GM12878 (cell line): ENCODE data around the gene YBX2. TPM values are rescaled to one million over a fixed set of nuclear protein-coding genes. Genes with fewer than 3 reads are reported as not detected.

ENCODE experiments used
- ATAC-seq: fragments of 200-7000 bp; cut with Tn5 transposase; 3 replicates; pipeline ENCODE4 v1.9.1; 2020; ENCODE audit warnings: mild to moderate bottlenecking, moderate library complexity
- BruUV-seq: library from RNA; stranded (reverse); fragments of 400-500 nt; replicated peaks from 2 replicates; lab custom pipeline; 2021; lab: Mats Ljungman, UMichigan
- CTCF ChIA-PET: fragments of 300-600 bp; sonication (Branson Sonifier 250); formaldehyde crosslinking; extraction: SDS; loops from one replicate; lab custom pipeline; 2021; ENCODE audit warnings: inconsistent platforms; lab: Yijun Ruan, JAX
- POLR2A ChIA-PET: fragments of 350-600 bp; formaldehyde crosslinking; extraction: SDS; loops from one replicate; lab custom pipeline; 2021; ENCODE audit warnings: inconsistent platforms; lab: Charles Lee
- RAD21 ChIA-PET: fragments of 300-600 bp; sonication (Branson Sonifier 250); formaldehyde crosslinking; loops from one replicate; lab custom pipeline; 2023; ENCODE audit warnings: antibody characterized with exemption; ENCODE audit not compliant: unreplicated experiment; lab: Charles Lee
- SMC1A ChIA-PET: fragments of 300-600 bp; sonication (Branson Sonifier 250); formaldehyde crosslinking; loops from one replicate; lab custom pipeline; 2023; ENCODE audit not compliant: unreplicated experiment, uncharacterized antibody; lab: Charles Lee
- DNase-seq: peaks from one replicate; pipeline ENCODE4 v3.0.0-alpha.2; 2011; ENCODE audit warnings: low read depth, low spot score
- FAIRE-seq: peaks from 3 replicates; lab custom pipeline; 2011; peaks lifted over from hg19 to GRCh38; lab: Jason Lieb, UNC
- H2AFZ ChIP-seq: 2 replicates; pipeline ENCODE4 v1.6.0; 2011; ENCODE audit warnings: low read depth, low read length, control low read depth; ENCODE audit not compliant: control insufficient read depth
- H3K27ac ChIP-seq: 2 replicates; pipeline ENCODE4 v1.5.1; 2011; ENCODE audit warnings: control low read depth; ENCODE audit not compliant: control insufficient read depth, insufficient read depth
- H3K27me3 ChIP-seq, 2 experiments: replicated peaks in 1 of 2; 2 replicates each; pipeline versions ENCODE4 v1.6.0 to v1.6.1; 2011; ENCODE audit warnings: low read length in 1 of 2; ENCODE audit not compliant: control insufficient read depth in 2 of 2, insufficient read depth in 2 of 2
- H3K36me3 ChIP-seq, 2 experiments: 2 replicates each; pipeline ENCODE4 v1.5.1; 2011; ENCODE audit warnings: low read length in 1 of 2; ENCODE audit not compliant: control insufficient read depth in 2 of 2, insufficient read depth in 2 of 2
- H3K4me1 ChIP-seq: 2 replicates; pipeline ENCODE4 v1.6.1; 2011; ENCODE audit warnings: mild to moderate bottlenecking, low read length, moderate library complexity, mixed read lengths; ENCODE audit not compliant: control insufficient read depth, insufficient read depth
- H3K4me2 ChIP-seq: 2 replicates; pipeline ENCODE4 v1.6.0; 2011; ENCODE audit warnings: control low read depth; ENCODE audit not compliant: control insufficient read depth, insufficient read depth
- H3K4me3 ChIP-seq: fragments of 200-600 bp; sonication (generic); 2 replicates; pipeline ENCODE4 v1.5.1; 2016
- H3K79me2 ChIP-seq: 2 replicates; pipeline ENCODE4 v1.6.0; 2011; ENCODE audit warnings: low read length; ENCODE audit not compliant: control insufficient read depth, insufficient read depth
- H3K9ac ChIP-seq: 2 replicates; pipeline ENCODE4 v1.8.0; 2011; ENCODE audit warnings: low read length, control low read depth, mixed read lengths; ENCODE audit not compliant: control insufficient read depth, insufficient read depth
- H3K9me3 ChIP-seq: replicated peaks from 3 replicates; pipeline ENCODE4 v1.5.1; 2011; ENCODE audit warnings: mild to moderate bottlenecking, low read length; ENCODE audit not compliant: control insufficient read depth, insufficient read depth
- H4K20me1 ChIP-seq: 2 replicates; pipeline ENCODE4 v1.6.0; 2011; ENCODE audit not compliant: control insufficient read depth, insufficient read depth
- MYC ChIP-seq: IDR thresholded peaks from 2 replicates; pipeline ENCODE4 v1.6.1; 2011; ENCODE audit warnings: mild to moderate bottlenecking, low read length, moderate library complexity, inconsistent platforms; ENCODE audit not compliant: insufficient read depth, insufficient replicate concordance, insufficient read length, severe bottlenecking
- PAX8 ChIP-seq: fragments of 450-650 bp; IDR thresholded peaks from 2 replicates; pipeline ENCODE4 v1.6.1; 2017; ENCODE audit warnings: mild to moderate bottlenecking, moderate library complexity
- POLR2A ChIP-seq: IDR thresholded peaks from 2 replicates; pipeline ENCODE4 v1.6.1; 2011; ENCODE audit warnings: low read depth, mild to moderate bottlenecking, low read length
- RFX5 ChIP-seq: IDR thresholded peaks from 2 replicates; pipeline ENCODE4 v1.6.1; 2011; ENCODE audit warnings: low read depth, low read length, improper control_type of control experiment
- TCF3 ChIP-seq: IDR thresholded peaks from 2 replicates; pipeline ENCODE4 v1.6.1; 2012; ENCODE audit warnings: low read depth, mild to moderate bottlenecking, low read length, borderline replicate concordance; ENCODE audit not compliant: insufficient read depth
- ZZZ3 ChIP-seq: IDR thresholded peaks from 2 replicates; pipeline ENCODE4 v1.6.1; 2011; ENCODE audit warnings: low read depth; ENCODE audit not compliant: control insufficient read depth, insufficient read length
- WGBS: methylation state at CpG from one replicate; pipeline ENCODE4 v1.1.6; 2016; ENCODE audit warnings: low lambda C conversion rate; ENCODE audit not compliant: insufficient replicate concordance, insufficient coverage; ENCODE audit errors: missing lambda C conversion rate; 5-methylcytosine and 5-hydroxymethylcytosine counted together
- in situ Hi-C: fragments of 300-500 bp; cut with MboI; formaldehyde crosslinking; loops from 9 replicates; pipeline ENCODE4 v1.14.3; 2018; ENCODE audit warnings: mixed read lengths
- intact Hi-C: fragments of 100-400 bp; cut with micrococcal nuclease; formaldehyde crosslinking; loops from one replicate; pipeline ENCODE4 v1.14.2; 2022; ENCODE audit not compliant: unreplicated experiment
- polyA plus RNA-seq, 11 experiments: library from polyadenylated mRNA; depleted of rRNA in 4 of 11; unstranded in 6 of 11; stranded (reverse) in 5 of 11; fragments of >200 nt; fragmentation: Nextera tagmentation in 4 of 11; fragmentation: Illumina TruSeq in 1 of 11; extraction: Ambion mirVana in 4 of 11; extraction: Trizol in 1 of 11; gene quantifications; 1 replicate in 1 of 11; 2 replicates in 10 of 11; pipeline versions ENCODE4 v1.2.1 to v1.2.3, GENCODE V29; 2011 to 2016; ENCODE audit warnings: inconsistent platforms in 2 of 11, missing spikeins in 2 of 11, low read depth in 1 of 11
- total RNA-seq, 4 experiments: library from RNA; depleted of rRNA in 3 of 4; stranded (reverse); fragments of >200 nt in 3 of 4; fragmentation: Illumina TruSeq in 1 of 4; extraction: Trizol in 1 of 4; gene quantifications; 2 replicates each; pipeline versions ENCODE4 v1.2.1 to v1.2.3, GENCODE V29; 2013 to 2021
- TF ChIP-seq, protein P1 (sequence below): fragments of 450-650 bp; conservative IDR thresholded peaks from 2 replicates; pipeline ENCODE4 v1.6.1; 2017; ENCODE audit warnings: mild to moderate bottlenecking, moderate library complexity
- TF ChIP-seq, protein P2 (sequence below): IDR thresholded peaks from 2 replicates; pipeline ENCODE4 v1.6.1; 2011; ENCODE audit warnings: low read depth, low read length, improper control_type of control experiment, borderline replicate concordance
- TF ChIP-seq, protein P3 (sequence below), 3 experiments: IDR thresholded peaks in 2 of 3; conservative IDR thresholded peaks in 1 of 3; 2 replicates each; pipeline ENCODE4 v1.5.1; 2011; ENCODE audit warnings: low read depth in 3 of 3, low read length in 3 of 3, mild to moderate bottlenecking in 3 of 3, control low read depth in 2 of 3, moderate library complexity in 2 of 3, inconsistent platforms in 1 of 3, mixed read lengths in 1 of 3; ENCODE audit not compliant: control insufficient read depth in 2 of 3, insufficient read depth in 1 of 3; ENCODE audit errors: extremely low read depth in 1 of 3
- TF ChIP-seq, protein P4 (sequence below): IDR thresholded peaks from 2 replicates; pipeline ENCODE4 v1.6.1; 2012; ENCODE audit warnings: low read length, inconsistent platforms

Gene YBX2
- total and polyA plus RNA-seq, 10 of the 15 experiments (the other 5 are each of a cell fraction or from before 2014, with no cell fraction given) = not detected

DNA sequence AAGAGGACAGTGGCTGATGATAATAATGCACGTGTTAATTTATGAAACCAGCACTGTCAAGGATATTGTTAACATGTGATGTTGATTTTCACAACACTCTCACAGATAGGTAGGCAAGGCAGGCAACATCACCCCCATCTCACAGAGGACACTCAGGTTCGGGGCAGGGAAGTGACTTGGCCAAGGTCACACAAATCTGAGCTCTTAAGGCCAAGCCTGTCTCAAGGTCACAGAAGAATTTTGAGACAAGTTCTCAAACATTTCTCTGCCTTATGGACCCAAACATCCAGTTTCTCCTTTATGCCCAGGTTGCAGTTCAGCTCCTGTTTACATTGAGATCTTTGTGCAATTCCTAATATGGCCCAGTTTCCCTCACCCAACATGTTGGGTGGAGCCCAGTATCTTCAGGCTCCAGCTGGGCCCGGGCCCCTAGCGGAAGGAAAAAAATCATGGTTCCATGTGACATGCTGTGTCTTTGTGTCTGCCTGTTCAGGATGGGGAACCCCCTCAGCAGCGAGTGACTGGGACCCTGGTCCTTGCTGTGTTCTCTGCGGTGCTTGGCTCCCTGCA lies 11.6 kb downstream of the YBX2 start (continued):
- TF ChIP-seq, protein P1, sequence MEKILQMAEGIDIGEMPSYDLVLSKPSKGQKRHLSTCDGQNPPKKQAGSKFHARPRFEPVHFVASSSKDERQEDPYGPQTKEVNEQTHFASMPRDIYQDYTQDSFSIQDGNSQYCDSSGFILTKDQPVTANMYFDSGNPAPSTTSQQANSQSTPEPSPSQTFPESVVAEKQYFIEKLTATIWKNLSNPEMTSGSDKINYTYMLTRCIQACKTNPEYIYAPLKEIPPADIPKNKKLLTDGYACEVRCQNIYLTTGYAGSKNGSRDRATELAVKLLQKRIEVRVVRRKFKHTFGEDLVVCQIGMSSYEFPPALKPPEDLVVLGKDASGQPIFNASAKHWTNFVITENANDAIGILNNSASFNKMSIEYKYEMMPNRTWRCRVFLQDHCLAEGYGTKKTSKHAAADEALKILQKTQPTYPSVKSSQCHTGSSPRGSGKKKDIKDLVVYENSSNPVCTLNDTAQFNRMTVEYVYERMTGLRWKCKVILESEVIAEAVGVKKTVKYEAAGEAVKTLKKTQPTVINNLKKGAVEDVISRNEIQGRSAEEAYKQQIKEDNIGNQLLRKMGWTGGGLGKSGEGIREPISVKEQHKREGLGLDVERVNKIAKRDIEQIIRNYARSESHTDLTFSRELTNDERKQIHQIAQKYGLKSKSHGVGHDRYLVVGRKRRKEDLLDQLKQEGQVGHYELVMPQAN = no peak

DNA sequence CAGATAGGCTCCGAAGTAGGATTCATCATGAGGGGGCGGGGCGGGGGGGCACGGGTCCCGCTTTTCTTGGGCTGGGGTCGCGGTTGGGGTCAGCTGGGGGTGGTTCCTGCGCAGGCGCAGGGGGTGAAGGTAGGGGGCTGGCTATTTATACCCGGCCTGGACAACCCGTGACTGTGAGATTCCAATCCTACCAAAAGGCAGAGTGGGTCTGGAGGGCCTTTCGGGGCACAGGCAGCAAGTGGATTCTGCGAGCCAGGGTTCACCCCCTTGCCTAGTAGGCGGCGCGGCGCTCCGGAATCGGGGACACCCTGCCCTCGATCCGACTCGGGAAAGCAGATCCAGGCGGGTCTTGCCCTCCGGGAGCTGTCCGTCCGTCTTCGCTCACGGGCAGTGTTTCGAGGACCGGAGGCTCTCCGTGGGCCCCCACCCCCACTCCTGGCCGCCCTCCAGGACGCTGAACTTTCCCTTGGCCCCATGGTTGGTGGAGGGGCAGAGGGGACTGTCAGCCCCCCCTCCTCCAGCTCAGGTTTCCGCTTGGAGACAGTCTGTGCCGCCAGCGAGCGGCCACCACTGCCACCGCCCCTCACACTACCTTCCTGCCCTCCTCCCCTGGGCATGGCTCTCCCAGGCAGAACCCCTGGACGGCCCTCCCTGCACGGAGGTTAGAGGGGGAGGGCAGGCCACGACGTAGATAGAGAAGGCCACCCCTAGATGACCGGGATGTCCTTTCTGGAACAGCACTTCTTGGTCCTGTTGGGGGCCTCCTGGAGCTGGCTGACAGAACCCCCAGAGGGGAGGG lies 12.3 kb downstream of the YBX2 start:
- TF ChIP-seq MYC = no peak
- TF ChIP-seq, protein P2, sequence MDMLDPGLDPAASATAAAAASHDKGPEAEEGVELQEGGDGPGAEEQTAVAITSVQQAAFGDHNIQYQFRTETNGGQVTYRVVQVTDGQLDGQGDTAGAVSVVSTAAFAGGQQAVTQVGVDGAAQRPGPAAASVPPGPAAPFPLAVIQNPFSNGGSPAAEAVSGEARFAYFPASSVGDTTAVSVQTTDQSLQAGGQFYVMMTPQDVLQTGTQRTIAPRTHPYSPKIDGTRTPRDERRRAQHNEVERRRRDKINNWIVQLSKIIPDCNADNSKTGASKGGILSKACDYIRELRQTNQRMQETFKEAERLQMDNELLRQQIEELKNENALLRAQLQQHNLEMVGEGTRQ = no peak
- TF ChIP-seq RFX5 = no peak
- TF ChIP-seq PAX8 = no peak
- no peak for TF ChIP-seq POLR2A
- TF ChIP-seq, protein P3, sequence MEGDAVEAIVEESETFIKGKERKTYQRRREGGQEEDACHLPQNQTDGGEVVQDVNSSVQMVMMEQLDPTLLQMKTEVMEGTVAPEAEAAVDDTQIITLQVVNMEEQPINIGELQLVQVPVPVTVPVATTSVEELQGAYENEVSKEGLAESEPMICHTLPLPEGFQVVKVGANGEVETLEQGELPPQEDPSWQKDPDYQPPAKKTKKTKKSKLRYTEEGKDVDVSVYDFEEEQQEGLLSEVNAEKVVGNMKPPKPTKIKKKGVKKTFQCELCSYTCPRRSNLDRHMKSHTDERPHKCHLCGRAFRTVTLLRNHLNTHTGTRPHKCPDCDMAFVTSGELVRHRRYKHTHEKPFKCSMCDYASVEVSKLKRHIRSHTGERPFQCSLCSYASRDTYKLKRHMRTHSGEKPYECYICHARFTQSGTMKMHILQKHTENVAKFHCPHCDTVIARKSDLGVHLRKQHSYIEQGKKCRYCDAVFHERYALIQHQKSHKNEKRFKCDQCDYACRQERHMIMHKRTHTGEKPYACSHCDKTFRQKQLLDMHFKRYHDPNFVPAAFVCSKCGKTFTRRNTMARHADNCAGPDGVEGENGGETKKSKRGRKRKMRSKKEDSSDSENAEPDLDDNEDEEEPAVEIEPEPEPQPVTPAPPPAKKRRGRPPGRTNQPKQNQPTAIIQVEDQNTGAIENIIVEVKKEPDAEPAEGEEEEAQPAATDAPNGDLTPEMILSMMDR (IDR thresholded peaks at IDR 0.05 in 2 of 3, conservative IDR thresholded peaks at IDR 0.05 in 1 of 3; ENCODE audit: control insufficient read depth in 2 of 3, extremely low read depth in 1 of 3, insufficient read depth in 1 of 3, low read depth in 3 of 3, low read length in 3 of 3) = no peak
- TF ChIP-seq ZZZ3 = no peak
- TF ChIP-seq, protein P4, sequence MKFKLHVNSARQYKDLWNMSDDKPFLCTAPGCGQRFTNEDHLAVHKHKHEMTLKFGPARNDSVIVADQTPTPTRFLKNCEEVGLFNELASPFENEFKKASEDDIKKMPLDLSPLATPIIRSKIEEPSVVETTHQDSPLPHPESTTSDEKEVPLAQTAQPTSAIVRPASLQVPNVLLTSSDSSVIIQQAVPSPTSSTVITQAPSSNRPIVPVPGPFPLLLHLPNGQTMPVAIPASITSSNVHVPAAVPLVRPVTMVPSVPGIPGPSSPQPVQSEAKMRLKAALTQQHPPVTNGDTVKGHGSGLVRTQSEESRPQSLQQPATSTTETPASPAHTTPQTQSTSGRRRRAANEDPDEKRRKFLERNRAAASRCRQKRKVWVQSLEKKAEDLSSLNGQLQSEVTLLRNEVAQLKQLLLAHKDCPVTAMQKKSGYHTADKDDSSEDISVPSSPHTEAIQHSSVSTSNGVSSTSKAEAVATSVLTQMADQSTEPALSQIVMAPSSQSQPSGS = no peak
- TF ChIP-seq TCF3 = no peak
- Histone ChIP-seq H3K9ac (no peak overlapping the region), H3K36me3 (no peaks in the 10 kb centered on the region), H4K20me1 (no peaks in the 10 kb centered on the region; the same call in 1 of the 2 replicates), H3K79me2 (no peaks in the 10 kb centered on the region), H3K27ac (no peak overlapping the region), H3K4me2 (peak overlapping the region; percentile 98), H2AFZ (no peak overlapping the region), H3K27me3 (no peaks in the 10 kb centered on the region; a peak in 2 of 4 replicates), H3K4me3 (peak overlapping the region; percentile 56), H3K4me1 (peaks cover 8% of the 10 kb centered on the region), H3K9me3 (no peaks in the 10 kb centered on the region)
- DNase-seq (no peak), ATAC-seq (no peak), FAIRE-seq (no peak)
- BruUV-seq = no TSS peak
- in situ Hi-C loops = no loop called here
- RAD21 ChIA-PET = interaction anchor here (0.6 to 2.3 kb wide), 3 partner anchors 14 to 407 kb away, joined by 4 to 11 read pairs (median 4); no protein-coding TSS in a partner anchor
- CTCF ChIA-PET = interaction anchor here (0.6 to 10.3 kb wide), 10 partner anchors 16 to 236 kb away, joined by 3 to 102 read pairs (median 4); partner anchors contain the start of gene ACAP1
- 20% methylated on average over 37 of the region's 43 CpGs for WGBS
- POLR2A ChIA-PET = interaction anchor here (0.6 to 1.7 kb wide), 6 partner anchors 14 to 73 kb away, joined by 3 to 6 read pairs (median 3); partner anchors contain the start of gene TMEM95
- SMC1A ChIA-PET = interaction anchor here (1.0 to 1.7 kb wide), 4 partner anchors 14 to 73 kb away, joined by 4 to 10 read pairs (median 4); partner anchors contain the start of genes ACAP1 and TMEM95
- intact Hi-C loops = loop anchor here (2.0 kb wide), 1 partner anchor 63 kb away; no protein-coding TSS in a partner anchor
